ENCODE results near the gene COL9A3. TPM values are rescaled to one million over a fixed set of nuclear protein-coding genes. Genes with fewer than 3 reads are reported as not detected.
"Not testable (repeated sequence)": the region's sequence is repeated elsewhere in the genome, so short reads cannot be mapped to it uniquely, and the experiment has no call there.

Gene COL9A3
- total and polyA plus RNA-seq, 11 donors: 0.67 to 6.0 (median 2.0) TPM

- no peaks in the 10 kb centered on the region for H3K27me3 ChIP-seq
- no peak overlapping the region for H3K4me3 ChIP-seq
- WGBS, 4 donors: 92 to 96% (median 93%) methylated on average over 6 to 8 of the region's 8 CpGs
- TF ChIP-seq POLR2A (IDR thresholded peaks at IDR 0.05) (no peak), CTCF (IDR thresholded peaks at IDR 0.05) (no peak)
- no peaks in the 10 kb centered on the region for H3K9me3 ChIP-seq
- H3K4me1 ChIP-seq: no peaks in the 10 kb centered on the region
- H3K27ac ChIP-seq: no peak overlapping the region
- intact Hi-C loops (cut with DNase I): no loop called here
- ATAC-seq: no peak
- H3K36me3 ChIP-seq: peaks cover 0 to 48% (median 34%) of the 10 kb centered on the region in 9 donors
- no peak for DNase-seq
Measured at GRCh38 chr20:62852196-62852595, 35.3 kb downstream of the COL9A3 start.

- no peaks in the 10 kb centered on the region for H3K27me3 ChIP-seq
- no peak overlapping the region for H3K27ac ChIP-seq
- H3K4me1 ChIP-seq: no peaks in the 10 kb centered on the region
- 94 to 97% (median 96%) methylated on average over 12 of the region's 12 CpGs for WGBS, 4 donors
- TF ChIP-seq POLR2A (IDR thresholded peaks at IDR 0.05): no peak
- no peak for TF ChIP-seq CTCF (IDR thresholded peaks at IDR 0.05)
- H3K9me3 ChIP-seq: no peaks in the 10 kb centered on the region
- ATAC-seq: no peak
- intact Hi-C loops (cut with DNase I): no loop called here
- no peak overlapping the region for H3K4me3 ChIP-seq
- H3K36me3 ChIP-seq: peaks cover 0 to 53% (median 36%) of the 10 kb centered on the region in 9 donors
- DNase-seq: no peak
Measured at GRCh38 chr20:62852841-62853240, 36.0 kb downstream of the COL9A3 start.

- H3K27ac ChIP-seq; intact Hi-C loops (cut with DNase I); DNase-seq; ATAC-seq; H3K9me3 ChIP-seq; H3K27me3 ChIP-seq; H3K4me3 ChIP-seq; H3K4me1 ChIP-seq: not testable (repeated sequence)
- H3K36me3 ChIP-seq: peaks cover 0 to 53% (median 36%) of the 10 kb centered on the region in 9 donors
- 90 to 96% (median 93%) methylated on average over 6 of the region's 6 CpGs for WGBS, 4 donors
Measured at GRCh38 chr20:62853304-62853703, 36.5 kb downstream of the COL9A3 start.

GRCh38 chr20:62854121-62854520, 37.3 kb downstream of the COL9A3 start:
- Histone ChIP-seq H3K36me3 (peaks cover 0 to 53% (median 36%) of the 10 kb centered on the region in 9 donors), H3K4me1 (peaks cover 0 to under 1% (median 0%) of the 10 kb centered on the region in 12 donors), H3K9me3 (no peaks in the 10 kb centered on the region), H3K27ac (no peak overlapping the region), H3K27me3 (no peaks in the 10 kb centered on the region), H3K4me3 (no peak overlapping the region)
- TF ChIP-seq POLR2A (IDR thresholded peaks at IDR 0.05) (no peak), CTCF (IDR thresholded peaks at IDR 0.05) (no peak)
- DNase-seq (no peak), ATAC-seq (no peak)
- intact Hi-C loops (cut with DNase I): no loop called here
- 95 to 98% (median 96%) methylated on average over 12 to 13 of the region's 13 CpGs for WGBS, 4 donors

GRCh38 chr20:62855120-62855519, 38.3 kb downstream of the COL9A3 start:
- Histone ChIP-seq H3K36me3 (peaks cover 0 to 53% (median 36%) of the 10 kb centered on the region in 9 donors), H3K9me3 (no peaks in the 10 kb centered on the region)

More at GRCh38 chr20:62855120-62855519, 38.3 kb downstream of the COL9A3 start:
- Histone ChIP-seq H3K27ac (no peak overlapping the region), H3K4me3 (no peak overlapping the region), H3K27me3 (no peaks in the 10 kb centered on the region), H3K4me1 (peaks cover 0 to 10% (median 4%) of the 10 kb centered on the region in 12 donors)
- no peak for TF ChIP-seq CTCF (IDR thresholded peaks at IDR 0.05)
- TF ChIP-seq POLR2A (IDR thresholded peaks at IDR 0.05): no peak
- ATAC-seq (no peak), DNase-seq (no peak)
- WGBS, 4 donors: 84 to 97% (median 94%) methylated on average over 5 of the region's 5 CpGs
- intact Hi-C loops (cut with DNase I): no loop called here
